Type B pancreatic cell (in vitro differentiated cells): ENCODE results near the gene FITM2. TPM values are rescaled to one million over a fixed set of nuclear protein-coding genes. Genes with fewer than 3 reads are reported as not detected.
"Not testable (repeated sequence)": the region's sequence is repeated elsewhere in the genome, so short reads cannot be mapped to it uniquely, and the experiment has no call there.

Experiments
- DNase-seq: peaks from one replicate; pipeline ENCODE4 v3.0.0; 2021; ENCODE audit warnings: mixed read lengths; ENCODE audit not compliant: unreplicated experiment; ENCODE audit errors: extremely low spot score
- H3K27ac Mint-ChIP-seq: 2 replicates; pipeline ENCODE4 v1.8.0; 2021; ENCODE audit warnings: mild to moderate bottlenecking, mixed read lengths
- H3K27me3 Mint-ChIP-seq: 2 replicates; pipeline ENCODE4 v1.8.0; 2021; ENCODE audit warnings: mixed read lengths
- H3K36me3 Mint-ChIP-seq: 2 replicates; pipeline ENCODE4 v1.8.0; 2021; ENCODE audit warnings: mixed read lengths
- H3K4me1 Mint-ChIP-seq: one replicate; pipeline ENCODE4 v1.8.0; 2021; ENCODE audit warnings: mixed read lengths; ENCODE audit not compliant: unreplicated experiment
- H3K4me3 Mint-ChIP-seq: 2 replicates; pipeline ENCODE4 v1.8.0; 2021; ENCODE audit warnings: mild to moderate bottlenecking, mixed read lengths
- H3K9me3 Mint-ChIP-seq: 2 replicates; pipeline ENCODE4 v1.8.0; 2021; ENCODE audit warnings: mixed read lengths
- CTCF ChIP-seq: fragments of 200-600 bp; sonication (generic); conservative IDR thresholded peaks from 2 replicates; pipeline ENCODE4 v1.5.0; 2021; ENCODE audit warnings: antibody characterized with exemption, mild to moderate bottlenecking
- total RNA-seq: library from RNA; stranded (reverse); gene quantifications from 2 replicates; pipeline ENCODE4 v1.2.1, GENCODE V29; 2021; ENCODE audit warnings: low replicate concordance

FITM2 gene
- total RNA-seq, 1 donor from 2014 or later = 7.1 TPM

GRCh38 chr20:44328428-44328827, 17.4 kb upstream of the FITM2 start:
- no peak for TF ChIP-seq CTCF
- Mint-ChIP-seq H3K27ac (no peak overlapping the region), H3K27me3 (peaks cover 19% of the 10 kb centered on the region), H3K9me3 (no peaks in the 10 kb centered on the region), H3K4me3 (no peak overlapping the region), H3K4me1 (peaks cover 5% of the 10 kb centered on the region), H3K36me3 (no peaks in the 10 kb centered on the region)
- no peak for DNase-seq

DNA sequence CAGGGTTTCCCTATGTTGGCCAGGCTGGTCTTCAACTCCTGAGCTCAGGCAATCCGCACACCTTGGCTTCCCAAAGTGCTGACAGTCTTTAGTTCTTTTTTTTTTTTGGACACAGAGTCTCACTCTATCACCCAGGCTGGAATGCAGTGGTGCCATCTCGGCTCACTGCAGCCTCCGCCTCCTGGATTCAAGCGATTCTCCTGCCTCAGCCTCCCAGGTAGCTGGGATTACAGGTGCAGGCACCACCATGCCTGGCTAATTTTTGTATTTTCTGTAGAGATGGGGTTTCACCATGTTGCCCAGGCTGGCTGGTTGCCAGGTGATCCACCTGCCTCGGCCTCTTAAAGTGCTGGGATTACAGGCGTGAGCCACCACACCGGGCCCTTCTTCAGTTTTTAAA, 16.7 kb upstream of the FITM2 start:
- H3K4me1 Mint-ChIP-seq, H3K9me3 Mint-ChIP-seq, DNase-seq, H3K27ac Mint-ChIP-seq, H3K36me3 Mint-ChIP-seq, H3K4me3 Mint-ChIP-seq: not testable (repeated sequence)
- peaks cover 16% of the 10 kb centered on the region for H3K27me3 Mint-ChIP-seq

DNA sequence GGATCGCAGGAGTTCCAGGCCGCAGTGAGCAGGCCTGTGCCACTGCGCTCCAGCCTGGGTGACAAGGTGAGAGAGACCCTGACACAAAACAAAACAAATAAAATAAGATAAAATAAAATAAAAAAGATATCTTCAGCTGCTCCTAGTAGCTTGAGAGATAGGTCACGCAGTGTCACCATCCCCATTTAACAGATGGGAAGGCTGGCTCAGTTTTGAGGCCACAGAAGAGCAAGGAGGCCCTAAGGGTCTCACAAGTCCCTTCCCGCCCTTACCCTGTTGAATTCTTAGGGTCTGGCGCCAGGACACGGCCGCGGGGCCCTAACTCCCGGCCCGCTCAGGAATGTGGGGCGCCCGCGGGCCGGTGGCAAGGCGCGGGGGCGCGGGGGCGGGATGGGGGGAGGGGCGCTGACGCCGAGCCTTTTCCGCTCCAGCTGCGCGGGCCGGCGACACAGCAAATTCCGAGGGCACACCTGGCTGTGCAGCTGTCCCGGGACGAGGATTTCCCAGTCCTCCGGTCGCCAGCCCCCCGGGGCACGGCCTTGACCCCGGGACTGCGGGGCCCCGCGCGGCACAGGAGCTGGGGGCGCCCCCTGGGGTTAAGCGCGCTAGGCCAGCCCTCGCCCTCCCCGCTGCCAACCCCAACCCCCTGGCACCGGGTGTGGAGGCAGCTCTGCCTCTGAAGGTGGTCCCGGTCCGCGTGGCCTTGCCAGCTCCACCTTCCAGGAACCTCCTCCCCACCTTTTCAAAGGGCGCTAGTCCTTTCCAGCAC, 15.6 kb upstream of the FITM2 start:
- peaks cover 16% of the 10 kb centered on the region for H3K27me3 Mint-ChIP-seq
- no peaks in the 10 kb centered on the region for H3K36me3 Mint-ChIP-seq
- no peak overlapping the region for H3K27ac Mint-ChIP-seq
- H3K4me3 Mint-ChIP-seq = no peak overlapping the region
- DNase-seq = no peak
- no peak for TF ChIP-seq CTCF
- H3K4me1 Mint-ChIP-seq = peaks cover 5% of the 10 kb centered on the region
- H3K9me3 Mint-ChIP-seq = no peaks in the 10 kb centered on the region

GRCh38 chr20:44324343-44324742, 13.3 kb upstream of the FITM2 start:
- TF ChIP-seq CTCF = no peak

DNA sequence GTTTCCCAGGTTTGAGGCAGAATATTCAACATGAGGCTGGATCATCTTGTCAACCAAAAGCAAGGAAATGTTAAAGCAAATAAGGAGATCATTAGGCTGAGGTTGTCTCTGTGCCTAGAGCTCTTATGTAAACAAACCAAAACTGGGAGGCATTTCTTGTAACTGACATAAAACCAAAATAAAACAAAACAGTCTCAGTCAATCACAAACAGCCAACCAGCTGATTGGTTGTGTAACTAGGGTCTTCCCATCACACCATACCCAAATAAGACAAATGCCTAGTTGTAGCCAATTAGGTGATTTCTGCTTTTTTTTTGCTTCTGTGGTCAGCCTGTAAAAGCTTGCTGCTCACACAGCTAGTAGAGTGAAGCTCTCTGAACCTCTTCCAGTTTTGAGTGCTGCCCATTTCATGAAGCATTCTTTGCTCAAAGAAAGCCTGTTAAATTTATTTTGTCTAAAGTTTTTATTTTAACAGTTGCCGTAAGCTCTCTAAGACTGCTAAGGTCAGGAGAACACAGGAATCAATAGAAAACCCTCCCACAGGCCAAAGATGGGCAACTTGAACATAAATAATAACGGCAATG, 8.9 kb upstream of the FITM2 start:
- Mint-ChIP-seq H3K4me1 (peaks cover 5% of the 10 kb centered on the region), H3K4me3 (no peak overlapping the region), H3K27ac (no peak overlapping the region), H3K27me3 (no peaks in the 10 kb centered on the region), H3K36me3 (no peaks in the 10 kb centered on the region), H3K9me3 (no peaks in the 10 kb centered on the region)
- no peak for TF ChIP-seq CTCF
- no peak for DNase-seq

More at GRCh38 chr20:44324343-44324742, 13.3 kb upstream of the FITM2 start:
- peaks cover 5% of the 10 kb centered on the region for H3K4me1 Mint-ChIP-seq
- H3K36me3 Mint-ChIP-seq = no peaks in the 10 kb centered on the region
- no peak for DNase-seq
- no peak overlapping the region for H3K27ac Mint-ChIP-seq
- no peaks in the 10 kb centered on the region for H3K9me3 Mint-ChIP-seq
- no peak overlapping the region for H3K4me3 Mint-ChIP-seq
- H3K27me3 Mint-ChIP-seq = peaks cover 10% of the 10 kb centered on the region

DNA sequence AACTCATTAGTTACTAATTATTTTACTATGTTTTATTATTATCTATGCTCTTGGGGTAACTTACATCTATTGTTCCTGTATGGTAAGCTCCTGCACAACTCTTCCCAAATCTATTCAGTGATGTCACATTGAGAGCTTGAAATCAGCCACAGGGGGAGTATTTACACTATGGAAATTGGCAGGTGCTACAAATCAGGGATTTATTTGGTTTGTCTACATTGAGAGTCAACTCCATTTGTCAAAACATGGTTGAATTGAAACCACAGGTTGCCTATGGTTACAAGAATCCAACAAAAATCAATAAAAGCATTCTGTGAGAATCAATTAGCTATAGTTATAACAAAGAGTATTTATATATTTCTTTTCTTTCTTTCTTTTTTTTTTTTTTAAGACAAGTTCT, 3.9 kb upstream of the FITM2 start:
- no peak overlapping the region for H3K27ac Mint-ChIP-seq
- no peak overlapping the region for H3K4me3 Mint-ChIP-seq
- no peaks in the 10 kb centered on the region for H3K36me3 Mint-ChIP-seq
- DNase-seq = no peak
- TF ChIP-seq CTCF = no peak
- no peaks in the 10 kb centered on the region for H3K9me3 Mint-ChIP-seq
- peaks cover 4% of the 10 kb centered on the region for H3K27me3 Mint-ChIP-seq
- H3K4me1 Mint-ChIP-seq = peaks cover 7% of the 10 kb centered on the region
